DMS79 treated with DMSO at 0.1 percent for 48 hours (cell line): ENCODE data around the gene TEX22.
A peak's percentile ranks its signal among the peaks of the same experiment; 100 is the strongest.

Experiments used
- DNase-seq: peaks from one replicate; lab custom pipeline; 2025; lab: John Stamatoyannopoulos, UW

TEX22 gene

DNA sequence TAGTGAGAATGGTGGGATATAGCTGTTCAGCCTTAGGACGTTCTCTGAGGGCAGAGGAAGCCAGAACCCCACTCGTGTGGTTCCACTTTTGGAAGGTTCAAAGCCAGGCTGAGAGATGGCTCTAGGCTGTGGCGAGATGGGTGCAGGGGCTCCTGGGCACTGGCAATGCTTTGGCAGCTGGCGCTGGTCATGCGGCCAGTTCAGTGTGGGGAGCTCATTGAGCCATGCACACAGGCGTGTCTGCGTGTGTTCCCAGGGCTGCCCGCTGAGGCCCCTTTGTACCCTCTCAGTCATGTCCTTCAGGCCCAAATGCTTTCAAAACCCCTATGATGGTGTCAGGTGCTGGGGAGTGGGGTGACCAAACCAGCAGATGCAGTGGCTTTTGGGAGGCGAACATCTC, 1.7 kb downstream of the TEX22 start:
- no peak for DNase-seq

DNA sequence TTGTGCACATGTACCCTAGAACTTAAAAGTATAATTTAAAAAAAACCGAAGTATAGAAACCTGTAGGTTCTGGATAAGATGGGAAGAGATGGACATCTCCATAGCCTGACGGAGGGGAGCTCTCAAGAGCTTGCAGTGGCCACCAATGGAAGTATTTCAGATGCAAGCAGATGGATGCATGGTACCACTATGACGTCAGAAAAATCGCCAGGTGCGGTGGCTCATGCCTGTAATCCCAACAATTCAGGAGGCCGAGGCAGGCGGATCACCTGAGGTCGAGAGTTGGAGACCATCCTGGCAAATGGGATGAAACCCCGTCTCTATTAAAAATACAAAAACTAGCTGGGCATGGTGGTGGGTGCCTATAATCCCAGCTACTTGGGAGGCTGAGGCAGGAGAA, 3.4 kb downstream of the TEX22 start:
- no peak for DNase-seq

DNA sequence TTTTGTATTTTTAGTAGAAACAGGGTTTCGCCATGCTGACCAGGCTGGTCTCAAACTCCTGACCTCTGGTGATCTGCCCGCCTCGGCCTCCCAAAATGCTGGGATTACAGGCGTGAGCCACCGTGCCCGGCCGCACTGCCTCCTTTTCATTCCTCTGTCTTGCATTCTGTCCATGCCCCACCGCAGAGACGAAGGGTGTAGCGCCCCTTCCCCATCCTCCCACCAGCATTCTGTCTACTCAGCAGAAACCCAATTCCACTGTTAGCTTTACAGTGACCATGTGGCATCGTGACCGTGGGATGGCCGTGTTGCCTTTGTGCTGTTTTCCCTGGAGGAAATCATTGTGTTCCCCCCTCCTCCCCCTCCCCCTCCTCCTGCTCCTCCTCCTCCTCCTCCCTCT, 10.3 kb downstream of the TEX22 start:
- DNase-seq = no peak

DNA sequence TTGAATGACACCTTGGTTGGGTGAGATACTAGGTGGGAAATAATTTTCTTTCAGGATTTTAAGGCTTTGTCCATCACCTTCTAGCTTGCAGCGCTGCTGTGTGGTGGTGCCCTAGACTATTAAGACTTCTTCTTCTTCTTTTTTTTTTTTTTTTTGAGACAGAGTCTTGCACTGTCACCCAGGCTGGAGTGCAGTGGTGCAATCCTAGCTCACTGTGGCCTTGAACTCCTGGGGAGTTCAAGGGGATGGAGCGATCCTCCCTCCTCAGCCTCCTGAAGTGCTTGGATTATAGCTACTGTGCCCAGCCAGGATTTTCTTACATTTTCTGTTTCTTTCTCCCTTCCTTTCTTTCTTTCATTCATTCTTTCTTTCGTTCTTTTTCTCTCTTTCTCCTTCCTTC, 11.0 kb downstream of the TEX22 start:
- no peak for DNase-seq

DNA sequence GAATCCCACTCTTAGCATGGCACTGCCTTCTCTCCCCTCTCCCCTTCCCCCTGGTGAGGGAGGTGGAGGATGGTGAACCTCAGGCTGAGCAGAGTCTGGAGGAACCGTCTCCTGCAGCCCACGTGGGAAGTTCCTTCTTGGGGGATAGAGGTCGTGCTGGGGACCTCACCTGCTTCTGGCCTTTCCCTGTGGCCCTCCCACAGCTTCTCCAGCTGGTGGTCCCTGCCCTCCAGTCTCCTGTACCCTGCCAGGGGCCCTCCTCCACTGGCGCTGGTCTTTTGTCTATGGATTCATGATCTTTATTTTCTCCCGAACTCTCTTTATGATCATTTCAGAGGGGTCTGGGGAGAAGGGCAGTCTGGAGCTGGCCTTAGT, 12.3 kb downstream of the TEX22 start:
- DNase-seq = no peak

DNA sequence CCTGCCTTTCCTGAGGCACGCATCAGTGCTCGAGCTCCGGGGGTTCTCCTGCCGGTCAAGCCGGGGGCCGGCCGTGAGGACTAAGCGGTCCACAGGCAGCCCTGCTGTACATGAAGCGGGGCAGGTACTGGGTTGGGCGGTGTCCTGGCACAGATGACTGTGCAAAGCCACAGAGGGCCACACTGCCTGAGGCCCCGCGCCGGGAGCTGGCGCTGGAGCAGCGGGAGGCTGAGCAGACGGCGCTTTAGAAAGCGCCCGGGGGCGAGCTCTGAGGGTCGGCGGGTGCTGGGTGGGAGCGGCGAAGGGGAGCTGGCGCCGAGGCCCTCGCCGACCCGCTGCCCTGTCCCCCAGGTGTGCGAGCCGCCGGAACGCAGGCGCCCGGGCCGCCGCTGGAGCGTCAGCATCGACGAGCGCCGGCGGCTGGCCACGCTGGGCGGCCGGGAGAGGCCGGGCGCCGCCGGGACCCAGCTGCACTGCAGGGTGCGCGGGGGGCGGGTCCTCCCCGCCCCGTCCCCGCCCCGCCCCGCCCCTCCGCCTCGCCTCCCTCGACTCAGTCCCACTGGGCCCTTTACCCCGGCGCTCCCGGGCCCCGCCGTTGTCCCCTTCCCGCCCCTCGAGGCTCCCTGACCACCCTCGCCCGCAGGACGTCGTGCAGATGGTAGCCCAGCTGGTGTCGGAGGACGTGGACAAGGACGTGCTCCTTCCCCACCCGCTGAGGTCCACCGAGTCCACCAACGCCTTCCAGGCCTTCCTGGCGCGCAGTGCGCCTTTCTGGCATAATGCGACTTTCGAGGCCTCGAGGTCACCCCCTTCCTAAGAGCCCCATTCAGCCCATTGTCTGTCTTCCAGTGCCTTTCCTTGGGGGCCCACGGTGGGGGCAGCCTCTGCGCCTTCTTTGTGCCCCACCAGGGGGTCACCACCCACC, 12.9 kb downstream of the TEX22 start:
- peak; percentile 37 for DNase-seq

DNA sequence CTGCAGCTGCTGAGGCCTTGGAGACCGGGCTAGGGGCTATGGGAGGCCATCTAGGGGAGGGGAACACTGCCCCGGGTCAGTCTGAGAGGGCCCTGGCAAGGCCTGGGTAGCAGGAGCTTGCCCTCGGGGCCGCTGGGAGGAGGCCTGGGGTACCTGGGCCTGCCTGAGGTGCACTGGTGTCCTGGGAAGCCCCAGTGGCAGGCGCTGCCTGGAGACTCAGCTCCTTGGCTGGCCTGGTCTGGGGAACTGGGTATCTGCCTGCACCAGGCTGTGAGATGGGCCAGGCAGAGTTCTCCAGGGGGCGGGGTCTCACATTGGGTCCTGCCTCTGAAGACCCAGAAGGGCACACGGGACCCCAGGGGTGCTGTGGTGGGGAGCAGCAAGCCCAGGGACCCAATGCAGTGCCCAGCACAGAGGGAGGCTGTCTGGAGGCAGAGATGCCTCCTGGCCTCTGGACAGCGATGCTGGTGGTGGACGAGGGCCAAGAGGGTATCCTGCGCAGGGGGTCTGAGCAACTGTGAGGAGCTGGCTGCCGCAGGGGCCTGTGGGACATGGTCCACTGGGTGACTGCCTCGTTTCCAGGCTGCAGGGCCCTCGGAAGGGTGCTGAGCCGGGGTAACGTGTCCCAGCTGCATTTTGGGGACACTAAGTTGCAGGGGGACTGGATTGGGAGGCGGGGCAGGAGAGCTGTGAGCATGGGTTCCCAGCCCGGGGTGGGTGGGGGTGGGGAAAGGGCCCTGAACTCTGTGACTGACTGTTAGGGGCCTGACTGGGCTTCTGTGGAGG, 13.8 kb downstream of the TEX22 start:
- no peak for DNase-seq

DNA sequence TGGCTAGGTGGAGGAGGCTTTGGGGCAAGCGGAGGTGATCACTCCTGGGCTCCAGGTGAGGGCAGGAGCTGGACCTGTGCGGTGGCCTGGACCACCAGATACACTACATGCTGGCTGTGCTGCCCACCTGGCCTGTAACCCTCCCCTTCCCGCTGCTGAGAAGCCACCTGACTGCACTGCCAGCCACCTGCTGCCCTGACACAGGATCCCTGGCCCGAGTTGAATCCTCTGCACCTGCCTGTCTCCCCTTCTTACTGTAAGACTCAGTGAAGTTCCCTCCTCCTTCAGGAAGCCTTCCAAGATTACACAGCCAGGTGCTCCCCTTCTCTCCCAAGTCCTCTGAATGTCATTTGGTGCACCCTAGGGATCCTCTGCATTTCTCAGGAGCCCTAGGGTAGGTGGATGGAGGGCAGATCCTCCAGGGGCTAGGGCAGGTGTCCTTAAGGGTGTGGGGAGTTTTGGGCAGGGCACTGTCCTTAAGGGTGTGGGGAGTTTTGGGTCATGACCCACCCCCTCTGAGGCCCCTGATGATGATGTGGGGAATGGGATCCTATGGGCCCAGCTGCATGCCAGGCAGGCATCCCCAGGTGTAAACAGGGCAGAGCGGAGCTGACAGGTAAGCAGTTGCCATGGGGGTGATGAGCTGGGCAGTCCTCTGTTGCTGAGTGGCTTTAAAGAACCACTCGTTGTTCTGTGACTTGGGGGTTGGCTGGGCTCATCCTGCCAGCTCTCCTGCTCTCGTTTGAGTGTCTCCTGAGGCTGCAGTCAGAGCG, 14.6 kb downstream of the TEX22 start:
- peak; percentile 19 for DNase-seq

DNA sequence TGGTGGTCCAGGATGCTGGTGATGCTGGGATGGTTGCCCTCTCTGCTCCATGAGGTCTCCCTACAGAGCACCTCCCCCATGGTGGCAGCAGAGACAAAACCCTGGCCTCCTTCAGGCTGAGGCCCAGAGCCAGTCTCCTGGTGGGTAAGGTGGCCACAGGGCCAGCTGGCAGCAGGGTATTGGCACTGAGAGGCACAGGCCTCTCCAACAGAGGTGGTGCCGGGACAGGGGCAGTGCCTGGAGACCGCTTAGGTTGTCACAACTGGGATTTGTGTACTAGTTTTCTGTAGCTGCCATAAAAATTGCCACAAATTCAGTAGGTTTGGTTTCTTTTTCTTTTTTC, 15.2 kb downstream of the TEX22 start:
- DNase-seq = no peak

DNA sequence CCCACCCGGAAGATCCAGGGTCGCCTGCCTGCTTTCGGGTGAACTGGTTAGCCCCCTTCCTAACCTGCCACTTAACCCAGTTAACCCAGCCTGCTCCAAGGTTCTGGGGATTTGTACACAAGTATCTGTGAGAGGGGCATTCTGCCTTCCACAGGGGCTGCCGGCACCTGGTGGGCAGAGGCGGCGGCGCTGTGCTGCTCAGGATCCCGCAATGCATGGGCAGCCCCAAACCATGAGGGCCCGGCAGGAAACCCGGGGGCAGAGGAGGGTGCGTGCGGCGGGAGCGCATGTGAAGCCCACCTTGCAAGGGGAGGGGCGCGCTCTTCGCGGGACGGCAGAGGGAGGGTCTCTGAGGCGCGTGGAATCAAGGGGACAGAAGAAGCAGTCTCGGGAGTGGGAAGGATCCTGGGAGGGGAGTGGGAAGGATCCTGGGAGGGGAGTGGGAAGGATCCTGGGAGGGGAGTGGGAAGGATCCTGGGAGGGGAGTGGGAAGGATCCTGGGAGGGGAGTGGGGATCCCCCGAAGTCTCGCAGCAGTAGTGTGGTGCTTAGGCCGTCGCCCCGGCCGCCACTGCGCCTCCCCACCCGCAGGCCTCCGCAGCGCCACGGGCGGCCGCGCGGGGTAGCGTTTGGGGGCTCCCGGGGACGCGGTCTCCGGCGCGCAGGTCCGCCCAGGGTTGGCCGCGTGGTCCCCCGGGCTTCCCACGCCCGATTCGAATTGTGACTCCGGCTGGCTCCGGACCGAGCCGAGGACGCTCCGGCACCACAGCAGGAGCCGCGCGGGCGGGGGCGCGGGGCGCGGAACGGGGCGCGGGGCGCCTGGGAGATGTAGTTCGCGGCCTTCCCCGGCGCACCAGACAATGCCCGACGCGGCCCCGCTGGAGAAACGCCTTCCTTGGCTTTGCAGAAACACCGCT, 16.4 kb downstream of the TEX22 start:
- DNase-seq = peak; percentile 68

DNA sequence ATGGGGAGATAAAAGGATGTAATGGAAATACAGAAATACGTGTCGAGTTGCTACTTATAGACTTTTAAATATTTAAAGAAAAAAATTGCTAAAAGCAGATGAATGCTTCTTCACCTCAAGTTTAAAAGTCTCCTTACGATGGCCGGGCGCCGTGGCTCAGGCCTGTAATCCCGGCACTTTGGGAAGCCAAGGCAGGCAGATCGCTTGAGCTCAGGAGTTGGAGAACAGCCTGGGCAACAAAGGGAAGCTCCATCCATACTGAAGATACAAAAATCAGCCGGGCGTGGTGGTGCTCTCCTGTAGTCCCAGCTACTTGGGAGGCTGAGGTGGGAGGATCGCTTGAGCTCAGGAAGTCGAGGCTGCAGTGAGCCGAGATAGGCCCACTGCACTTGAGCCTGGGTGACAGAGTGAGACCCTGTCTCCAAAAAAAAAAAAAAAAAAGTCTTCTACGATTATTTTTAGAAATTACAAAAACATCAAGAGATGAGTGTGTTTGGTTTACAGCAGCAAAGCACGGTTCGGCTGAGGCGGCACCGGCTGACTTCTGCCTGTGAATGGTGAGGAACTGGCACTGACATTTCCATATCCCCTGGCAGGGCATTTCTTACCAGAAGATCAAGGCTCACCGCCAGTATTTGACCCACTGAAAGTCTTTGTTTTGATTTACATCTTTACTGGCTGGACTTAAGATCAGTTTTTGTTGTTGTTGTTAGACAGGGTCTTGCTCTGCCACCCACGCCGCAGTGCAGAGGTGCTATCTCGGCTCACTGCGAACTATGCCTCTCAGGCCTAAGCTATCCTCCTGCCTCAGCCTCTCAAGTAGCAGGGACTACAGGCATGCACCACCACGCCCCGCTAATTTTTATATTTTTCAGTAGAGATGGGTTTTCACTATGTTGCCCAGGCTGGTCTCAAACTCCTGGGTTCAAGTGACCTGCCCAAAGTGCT, 17.4 kb downstream of the TEX22 start:
- DNase-seq = no peak

DNA sequence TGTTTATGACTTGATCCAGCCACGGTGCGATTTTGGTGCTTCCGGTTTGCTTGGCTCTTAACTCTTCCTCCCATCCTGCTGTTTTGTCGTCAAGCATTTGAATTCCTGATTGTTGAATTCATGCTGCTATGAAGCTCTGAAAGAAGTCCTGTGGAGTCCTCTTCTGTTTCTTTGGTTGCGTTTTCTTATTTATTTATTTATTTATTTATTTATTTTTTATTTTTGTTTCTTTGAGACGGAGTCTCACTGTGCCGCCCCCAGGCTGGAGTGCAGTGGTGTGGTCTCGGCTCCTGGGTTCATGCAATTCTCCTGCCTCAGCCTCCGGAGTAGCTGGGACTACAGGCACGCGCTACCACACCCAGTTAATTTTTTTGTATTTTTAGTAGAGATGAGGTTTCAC, 18.3 kb downstream of the TEX22 start:
- no peak for DNase-seq

DNA sequence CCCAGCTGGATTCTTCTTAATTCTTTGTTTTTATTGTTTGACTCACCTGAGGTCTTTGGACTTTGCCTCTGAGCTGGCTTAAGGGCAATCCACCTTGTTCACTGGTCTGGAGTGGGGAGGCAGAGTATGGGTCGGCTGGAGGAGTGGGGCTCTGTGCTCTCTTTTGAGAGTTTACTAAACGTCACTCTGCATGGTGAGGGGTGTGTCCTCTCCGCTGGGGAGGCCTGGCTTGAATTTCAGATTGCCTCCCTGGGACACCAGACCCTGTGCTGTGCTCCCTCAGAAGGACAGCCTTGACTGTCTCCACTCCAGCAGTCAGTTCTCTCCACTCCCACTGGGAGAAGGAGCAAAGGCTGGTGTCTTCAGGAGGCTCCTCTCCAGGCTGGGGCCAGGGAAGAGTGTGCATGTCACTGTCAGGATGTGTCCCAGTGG, 19.4 kb downstream of the TEX22 start:
- DNase-seq = no peak

DNA sequence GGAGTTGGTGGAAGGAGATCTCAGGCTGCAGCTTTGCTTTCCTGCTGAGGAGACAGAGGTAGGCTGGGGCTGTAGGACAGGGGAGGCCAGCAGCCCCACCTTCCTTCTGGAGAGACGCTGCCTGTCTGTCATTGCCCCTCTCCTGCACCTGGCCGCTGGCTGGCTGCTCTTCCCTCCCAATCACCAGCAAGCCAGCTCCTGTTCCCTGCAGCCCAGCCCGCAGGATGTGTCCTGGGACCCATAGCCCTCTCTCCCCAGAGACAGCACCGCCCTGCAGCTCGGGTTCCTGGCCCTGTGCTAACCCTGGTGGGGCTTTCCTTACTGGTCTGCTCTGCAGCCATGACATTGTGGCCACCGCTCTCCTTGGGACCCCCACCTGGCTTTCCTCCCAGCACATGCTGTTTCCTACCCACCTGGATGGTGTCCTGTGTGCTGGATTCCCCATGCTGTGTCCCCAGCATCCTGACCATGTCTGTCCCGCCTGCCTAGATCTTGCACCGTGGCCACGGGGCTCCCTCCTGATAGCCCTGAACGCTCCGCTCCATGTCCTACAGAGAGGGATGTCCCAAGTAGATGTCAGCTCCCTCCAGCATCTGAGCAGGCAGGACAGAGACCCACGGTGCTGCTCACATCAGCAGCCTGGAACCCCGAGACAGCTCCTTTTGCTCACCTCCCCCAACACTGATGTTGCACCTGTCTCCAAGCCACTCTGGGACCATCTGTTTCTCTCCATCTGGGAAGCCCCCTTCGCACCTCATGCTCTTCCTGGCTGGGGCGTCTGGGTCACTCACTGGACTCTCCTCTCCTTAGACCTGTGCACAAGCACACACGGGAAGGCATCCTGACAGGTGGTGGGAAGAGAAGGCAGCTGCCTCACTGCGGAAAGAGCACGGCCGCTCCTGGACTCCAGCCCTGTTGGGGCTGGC, 20.2 kb downstream of the TEX22 start:
- DNase-seq = no peak

DNA sequence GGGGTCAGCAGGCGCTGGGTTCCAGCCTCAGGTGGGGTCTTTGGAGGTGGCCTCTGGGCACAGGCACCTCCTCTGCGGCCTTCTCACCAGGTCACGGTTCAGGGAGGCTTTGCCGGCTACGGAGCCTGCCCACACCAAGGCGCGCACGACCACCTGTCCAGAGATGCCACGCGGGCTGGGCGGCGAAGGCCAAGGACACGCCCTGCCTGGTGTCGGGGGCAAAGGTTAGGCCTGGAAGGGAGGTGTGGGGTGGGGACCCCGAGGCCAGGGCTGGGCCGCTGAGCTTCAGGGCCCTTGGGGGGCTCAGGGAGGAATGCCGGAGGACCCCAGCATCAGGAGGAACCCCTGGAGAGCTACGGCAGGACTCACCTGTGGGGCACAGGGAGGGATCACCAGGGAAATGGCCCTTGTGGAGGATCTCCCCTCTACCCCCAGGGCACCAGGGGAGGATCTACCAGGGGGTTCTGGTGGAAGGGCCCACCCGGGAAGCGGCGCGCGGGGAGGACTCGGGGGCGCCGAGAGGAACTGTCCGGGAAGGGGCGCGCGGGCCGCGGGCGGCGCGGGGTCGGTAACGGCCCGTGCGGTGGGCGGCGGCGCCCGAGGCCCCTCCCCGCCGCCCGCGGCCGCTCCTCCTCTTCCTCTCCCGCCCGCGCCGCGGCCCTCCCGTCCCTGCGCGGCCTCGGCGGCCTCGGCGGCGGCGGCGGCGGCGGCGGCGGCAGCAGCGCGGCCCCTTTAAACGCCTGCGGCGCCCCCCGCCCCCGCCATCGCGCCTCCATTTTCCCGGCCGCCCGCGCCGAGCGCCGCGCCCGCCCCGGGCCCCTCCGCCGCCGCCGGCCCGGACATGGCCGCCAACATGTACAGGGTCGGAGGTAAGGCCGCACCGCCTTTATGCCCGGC, 21.1 kb downstream of the TEX22 start, which contains the start of gene MTA1:
MTA1 (plus strand) TSS at position 633 of the 897 bp plus-strand sequence; CDS start at position 842, 209 bp downstream.
- peak; percentile 44 for DNase-seq

DNA sequence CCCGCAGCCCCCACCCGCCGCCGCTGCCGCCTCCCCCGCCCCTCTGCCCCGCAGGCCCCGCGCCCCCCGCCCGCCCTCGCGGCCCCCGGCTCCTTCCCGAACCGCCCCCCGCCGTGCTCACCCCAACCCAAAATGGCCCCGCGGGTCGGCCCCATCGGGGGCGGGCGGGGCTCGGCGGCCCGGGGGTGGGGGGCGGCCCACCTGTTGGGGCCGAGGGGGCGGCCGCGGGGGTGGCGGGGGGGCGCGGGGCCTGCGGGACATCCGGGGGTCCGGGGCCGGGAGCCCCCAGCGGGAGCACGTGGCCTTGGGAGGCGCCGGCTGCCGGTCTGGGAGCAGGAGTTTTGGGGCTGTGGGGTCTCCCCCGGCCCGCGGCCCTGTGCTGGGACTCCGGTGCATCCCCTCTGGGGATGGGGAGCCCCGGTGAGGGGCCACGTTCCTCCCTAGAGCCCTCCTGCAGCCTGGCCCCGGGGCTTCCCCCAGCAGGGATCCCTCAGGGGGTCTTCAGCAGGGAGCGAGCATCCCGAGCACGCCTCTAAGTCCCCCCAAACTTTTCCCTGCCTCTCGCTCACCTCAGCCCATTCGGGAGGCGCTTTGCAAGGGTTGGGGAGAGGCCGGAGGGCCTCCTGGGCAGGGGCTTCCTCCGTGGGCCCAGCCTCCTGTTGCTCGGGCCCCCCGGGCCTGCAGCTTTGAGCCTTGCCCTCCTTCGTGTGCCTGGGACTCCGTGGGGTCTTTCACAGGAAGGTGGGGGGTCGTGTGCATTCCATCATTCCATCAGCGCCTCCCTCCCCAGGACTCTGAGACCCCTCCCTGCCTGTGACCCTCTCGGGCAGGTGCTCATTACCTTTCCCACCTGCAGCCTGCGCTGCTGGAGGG, 22.0 kb downstream of the TEX22 start:
- DNase-seq = no peak
